AG04450 (cell line): ENCODE results near the gene SORCS2. TPM values are rescaled to one million over a fixed set of nuclear protein-coding genes. Genes with fewer than 3 reads are reported as not detected.

ENCODE experiments used
- CTCF ChIA-PET: fragments of 300-600, 350-600 bp; formaldehyde crosslinking; extraction: SDS; loops from one replicate; lab custom pipeline; 2022; ENCODE audit warnings: antibody characterized with exemption, inconsistent platforms; lab: Charles Lee
- POLR2A ChIA-PET: fragments of 350-600 bp; formaldehyde crosslinking; extraction: SDS; loops from one replicate; lab custom pipeline; 2021; ENCODE audit warnings: antibody characterized with exemption, inconsistent platforms; lab: Yijun Ruan, JAX
- DNase-seq: peaks from one replicate; pipeline ENCODE4 v3.0.0-alpha.2; 2011; ENCODE audit warnings: low read depth, low spot score
- H3K27ac ChIP-seq: one replicate; pipeline ENCODE4 v1.5.1; 2012; ENCODE audit warnings: low read depth, low read length, control low read depth
- H3K27me3 ChIP-seq: one replicate; pipeline ENCODE4 v1.6.0; 2012; ENCODE audit warnings: low read length; ENCODE audit not compliant: control insufficient read depth, insufficient read depth
- H3K4me3 ChIP-seq: 2 replicates; pipeline ENCODE4 v1.5.1; 2011; ENCODE audit warnings: mild to moderate bottlenecking, low read depth, low read length, control low read depth
- H3K9me3 ChIP-seq: 2 replicates; pipeline ENCODE4 v1.5.1; 2012; ENCODE audit warnings: low read length; ENCODE audit not compliant: control insufficient read depth, insufficient read depth
- polyA plus RNA-seq: library from polyadenylated mRNA; depleted of rRNA; stranded (reverse); fragments of >200 nt; gene quantifications from 2 replicates; pipeline ENCODE4 v1.2.3, GENCODE V29; 2011
- TF ChIP-seq, protein P1 (sequence below): IDR thresholded peaks from 2 replicates; pipeline ENCODE4 v1.5.1; 2011; ENCODE audit warnings: low read depth, low read length, control low read depth, inconsistent platforms

The SORCS2 gene
- polyA plus RNA-seq, 1 experiment, result 0.29 TPM

- no peaks in the 10 kb centered on the region for H3K27me3 ChIP-seq
- TF ChIP-seq, protein P1, sequence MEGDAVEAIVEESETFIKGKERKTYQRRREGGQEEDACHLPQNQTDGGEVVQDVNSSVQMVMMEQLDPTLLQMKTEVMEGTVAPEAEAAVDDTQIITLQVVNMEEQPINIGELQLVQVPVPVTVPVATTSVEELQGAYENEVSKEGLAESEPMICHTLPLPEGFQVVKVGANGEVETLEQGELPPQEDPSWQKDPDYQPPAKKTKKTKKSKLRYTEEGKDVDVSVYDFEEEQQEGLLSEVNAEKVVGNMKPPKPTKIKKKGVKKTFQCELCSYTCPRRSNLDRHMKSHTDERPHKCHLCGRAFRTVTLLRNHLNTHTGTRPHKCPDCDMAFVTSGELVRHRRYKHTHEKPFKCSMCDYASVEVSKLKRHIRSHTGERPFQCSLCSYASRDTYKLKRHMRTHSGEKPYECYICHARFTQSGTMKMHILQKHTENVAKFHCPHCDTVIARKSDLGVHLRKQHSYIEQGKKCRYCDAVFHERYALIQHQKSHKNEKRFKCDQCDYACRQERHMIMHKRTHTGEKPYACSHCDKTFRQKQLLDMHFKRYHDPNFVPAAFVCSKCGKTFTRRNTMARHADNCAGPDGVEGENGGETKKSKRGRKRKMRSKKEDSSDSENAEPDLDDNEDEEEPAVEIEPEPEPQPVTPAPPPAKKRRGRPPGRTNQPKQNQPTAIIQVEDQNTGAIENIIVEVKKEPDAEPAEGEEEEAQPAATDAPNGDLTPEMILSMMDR, result no peak
- peak; percentile 15 for DNase-seq
- H3K9me3 ChIP-seq, result no peaks in the 10 kb centered on the region
- H3K4me3 ChIP-seq, result no peak overlapping the region
- CTCF ChIA-PET, result no interaction called here
- POLR2A ChIA-PET, result no interaction called here
- no peak overlapping the region for H3K27ac ChIP-seq
These were observed 571.5 kb downstream of the SORCS2 start for GRCh38 chr4:7763788-7764187.

DNA sequence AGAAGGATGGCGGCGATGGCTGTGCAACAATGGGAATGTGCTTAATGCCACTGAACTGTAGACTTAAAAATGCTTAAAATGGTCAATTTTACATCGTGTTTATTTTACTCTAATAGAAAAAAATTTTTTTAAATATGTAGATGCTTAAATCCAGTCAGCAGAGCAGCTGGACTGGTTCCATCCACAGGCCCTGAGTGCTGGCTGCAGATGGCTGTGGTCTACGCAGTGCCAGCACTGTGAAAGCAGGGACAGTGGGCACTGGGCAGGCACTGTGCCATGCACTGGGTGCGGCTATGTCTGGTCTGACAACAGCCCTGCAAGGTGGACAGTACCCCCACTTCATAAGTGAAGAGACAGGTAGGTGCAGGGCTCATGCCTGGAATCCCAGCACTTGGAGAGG lies 572.1 kb downstream of the SORCS2 start:
- ChIA-PET CTCF (no interaction called here), POLR2A (no interaction called here)
- DNase-seq, result no peak
- Histone ChIP-seq H3K4me3 (no peak overlapping the region), H3K27me3 (no peaks in the 10 kb centered on the region), H3K9me3 (no peaks in the 10 kb centered on the region), H3K27ac (peak overlapping the region; percentile 39)
- TF ChIP-seq, protein P1, result no peak

DNA sequence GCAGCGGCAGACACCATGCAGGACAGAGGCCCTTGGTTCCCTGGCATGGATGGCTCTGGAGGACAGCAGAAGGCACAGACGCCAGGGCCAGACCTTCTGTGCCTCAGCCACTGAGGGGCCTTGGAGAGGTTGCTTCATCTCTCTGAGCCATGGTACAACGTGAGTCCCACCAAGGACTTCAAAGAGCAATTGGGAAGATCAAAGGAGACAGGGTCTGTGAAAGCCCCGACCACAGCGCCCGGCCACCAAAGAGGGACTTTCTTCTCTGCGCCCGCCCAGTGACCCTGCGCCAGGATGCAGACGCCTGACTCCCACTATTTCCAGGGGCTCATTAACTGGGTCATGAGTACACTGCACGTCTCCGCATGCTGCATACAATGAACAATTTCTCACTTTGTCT lies 573.3 kb downstream of the SORCS2 start:
- no peak overlapping the region for H3K4me3 ChIP-seq
- no peak overlapping the region for H3K27ac ChIP-seq
- H3K27me3 ChIP-seq, result no peaks in the 10 kb centered on the region
- DNase-seq, result no peak
- TF ChIP-seq, protein P1, result no peak
- ChIA-PET POLR2A (no interaction called here), CTCF (interaction anchor here (1.0 kb wide), 1 partner anchor 221 kb away, joined by 3 read pairs; no protein-coding TSS in a partner anchor)
- H3K9me3 ChIP-seq, result no peaks in the 10 kb centered on the region

DNA sequence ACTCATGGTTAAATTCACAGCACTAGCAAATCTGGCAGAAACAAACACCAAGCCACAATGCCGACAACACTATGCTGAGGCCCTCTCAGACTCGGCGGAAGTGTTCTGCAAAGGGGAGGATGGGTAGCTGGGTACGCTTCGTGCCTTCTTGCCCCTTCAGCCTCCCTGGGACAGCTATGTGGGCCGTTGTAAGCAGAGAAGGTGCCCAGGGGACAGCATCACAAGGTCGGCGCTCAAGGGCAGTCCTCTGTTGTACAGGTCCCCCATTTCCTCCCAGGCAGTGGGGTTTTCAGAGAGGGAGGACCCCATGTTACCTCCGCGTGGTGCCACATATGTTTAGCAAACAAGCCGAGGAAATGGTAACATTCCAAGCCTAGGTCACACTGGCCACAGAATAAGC lies 573.7 kb downstream of the SORCS2 start:
- H3K27ac ChIP-seq, result no peak overlapping the region
- TF ChIP-seq, protein P1, result no peak
- H3K4me3 ChIP-seq, result no peak overlapping the region
- ChIA-PET POLR2A (no interaction called here), CTCF (interaction anchor here (1.0 kb wide), 1 partner anchor 220 kb away, joined by 3 read pairs; no protein-coding TSS in a partner anchor)
- no peaks in the 10 kb centered on the region for H3K9me3 ChIP-seq
- H3K27me3 ChIP-seq, result no peaks in the 10 kb centered on the region
- DNase-seq, result no peak

- H3K27ac ChIP-seq, result peak overlapping the region; percentile 31
- TF ChIP-seq, protein P1, result no peak
- DNase-seq, result no peak
- ChIA-PET CTCF (no interaction called here), POLR2A (no interaction called here)
- H3K9me3 ChIP-seq, result no peaks in the 10 kb centered on the region
- no peaks in the 10 kb centered on the region for H3K27me3 ChIP-seq
- no peak overlapping the region for H3K4me3 ChIP-seq
These were observed 574.5 kb downstream of the SORCS2 start for GRCh38 chr4:7766661-7767345.
